ENCODE data around the gene UGT2B28.
"Not testable (repeated sequence)": the region's sequence is repeated elsewhere in the genome, so short reads cannot be mapped to it uniquely, and the experiment has no call there.

Gene UGT2B28

GRCh38 chr4:69343558-69344420 is 63.5 kb downstream of the UGT2B28 start:
- DNase-seq (ENCODE audit: low read depth) = not testable (repeated sequence)

Data from iris pigment epithelial cell (primary cell).